OCI-LY7 (cell line): ENCODE results near the gene PGM3. TPM values are rescaled to one million over a fixed set of nuclear protein-coding genes. Genes with fewer than 3 reads are reported as not detected.

Experiments used
- Bru-seq: library from RNA; stranded (reverse); fragments of 400-500 nt; gene quantifications from one replicate; lab custom pipeline; 2021; lab: Mats Ljungman, UMichigan
- BruChase-seq, 2 experiments: library from RNA; stranded (reverse); fragments of 400-500 nt; gene quantifications; one replicate each; lab custom pipeline; 2021; lab: Mats Ljungman, UMichigan
- BruUV-seq: library from RNA; stranded (reverse); fragments of 400-500 nt; replicated peaks from 2 replicates; lab custom pipeline; 2021; lab: Mats Ljungman, UMichigan
- CTCF ChIA-PET: fragments of 300-600 bp; sonication (Branson Sonifier 250); formaldehyde crosslinking; loops from one replicate; lab custom pipeline; 2022; ENCODE audit warnings: antibody characterized with exemption; ENCODE audit not compliant: unreplicated experiment; lab: Charles Lee
- POLR2A ChIA-PET: fragments of 300-600 bp; sonication (Branson Sonifier 250); formaldehyde crosslinking; loops from one replicate; lab custom pipeline; 2022; ENCODE audit warnings: antibody characterized with exemption; lab: Charles Lee
- DNase-seq: peaks from one replicate; pipeline ENCODE4 v3.0.0-alpha.2; 2015; ENCODE audit warnings: low spot score
- H2AFZ ChIP-seq: fragments of 200-600 bp; sonication (generic), shearing (Covaris generic); 2 replicates; pipeline ENCODE4 v1.6.1; 2014; ENCODE audit warnings: mild to moderate bottlenecking, antibody characterized with exemption, low read length, moderate library complexity
- H3K27ac ChIP-seq: fragments of 200-600 bp; sonication (generic); 2 replicates; pipeline ENCODE4 v1.5.1; 2014; ENCODE audit warnings: mixed run types, low read depth, mild to moderate bottlenecking, moderate library complexity, low read length, inconsistent platforms; ENCODE audit not compliant: poor library complexity, severe bottlenecking
- H3K36me3 ChIP-seq: fragments of 200-600 bp; sonication (generic); 2 replicates; pipeline ENCODE4 v1.6.1; 2014; ENCODE audit warnings: mild to moderate bottlenecking, antibody characterized with exemption, low read length, moderate library complexity, mixed read lengths; ENCODE audit not compliant: insufficient read depth
- H3K4me1 ChIP-seq: fragments of 200-600 bp; sonication (generic); 2 replicates; pipeline ENCODE4 v1.5.1; 2014; ENCODE audit warnings: mild to moderate bottlenecking, low read length; ENCODE audit not compliant: insufficient read depth, poor library complexity, severe bottlenecking
- H3K4me2 ChIP-seq: fragments of 200-600 bp; sonication (generic); 2 replicates; pipeline ENCODE4 v1.6.1; 2014; ENCODE audit warnings: mild to moderate bottlenecking, low read length
- H3K4me3 ChIP-seq: fragments of 200-600 bp; sonication (generic); 2 replicates; pipeline ENCODE4 v1.5.1; 2014; ENCODE audit warnings: mild to moderate bottlenecking, low read depth, low read length; ENCODE audit not compliant: poor library complexity, severe bottlenecking
- H3K79me2 ChIP-seq: fragments of 200-600 bp; sonication (generic); 2 replicates; pipeline ENCODE4 v1.6.1; 2016; ENCODE audit warnings: low read depth, mild to moderate bottlenecking, low read length, moderate library complexity, mixed read lengths; ENCODE audit not compliant: insufficient read depth
- H3K9me2 ChIP-seq: fragments of 200-600 bp; sonication (generic); 2 replicates; pipeline ENCODE4 v1.6.1; 2016; ENCODE audit warnings: mild to moderate bottlenecking, low read length, mixed read lengths; ENCODE audit not compliant: insufficient read depth
- H3K9me3 ChIP-seq: fragments of 200-600 bp; sonication (generic); 2 replicates; pipeline ENCODE4 v1.6.1; 2014; ENCODE audit warnings: mild to moderate bottlenecking, mixed run types, low read length, mixed read lengths
- H4K20me1 ChIP-seq: fragments of 200-600 bp; sonication (generic); 2 replicates; pipeline ENCODE4 v1.6.1; 2014; ENCODE audit warnings: mild to moderate bottlenecking, antibody characterized with exemption, low read length, moderate library complexity, mixed read lengths; ENCODE audit not compliant: insufficient read depth
- CTCF ChIP-seq: fragments of 200-600 bp; sonication (generic); conservative IDR thresholded peaks from 2 replicates; pipeline ENCODE4 v1.5.1; 2014; ENCODE audit warnings: mild to moderate bottlenecking, antibody characterized with exemption, low read length, moderate library complexity, mixed read lengths
- EZH2phosphoT487 ChIP-seq: fragments of 200-600 bp; sonication (generic); IDR thresholded peaks from 2 replicates; pipeline ENCODE4 v1.6.1; 2018; ENCODE audit warnings: low read depth, borderline replicate concordance, mild to moderate bottlenecking, mixed run types, antibody characterized with exemption, low read length, moderate library complexity, mixed read lengths
- intact Hi-C: fragments of 100-400 bp; cut with micrococcal nuclease; formaldehyde crosslinking; loops from one replicate; pipeline ENCODE4 v1.10.0; 2022; ENCODE audit not compliant: unreplicated experiment
- long read RNA-seq: library from polyadenylated mRNA; stranded (forward); transcript quantifications from one replicate; pipeline ENCODE4 v2.0.0, GENCODE V29; 2022
- total RNA-seq, 2 experiments: library from RNA; depleted of rRNA in 1 of 2; stranded (reverse); fragments of >200 nt in 1 of 2; shearing (Covaris generic) in 1 of 2; gene quantifications; 2 replicates each; pipeline ENCODE4 v1.2.3, GENCODE V29; 2014 to 2022

PGM3 gene
- total RNA-seq (2014; rRNA removed; shearing (Covaris generic)) (17.5 and 18.6 TPM in 2 replicates), total RNA-seq (2022) (36.5 and 37.4 TPM in 2 replicates), Bru-seq, nascent RNA (percentile 79 among the genes with signal in this experiment), BruChase-seq, experiment 1, labeled RNA remaining after a 6-hour chase (percentile 67 among the genes with signal in this experiment), BruChase-seq, experiment 2, labeled RNA remaining after a 2-hour chase (percentile 85 among the genes with signal in this experiment)
- long read RNA-seq, full-length matches to known transcripts: 44 of 66 reads
- long read RNA-seq, partial matches to known transcripts: 8 of 66 reads
- long read RNA-seq, other reads (novel, unspliced or antisense): 14 of 66 reads

- ChIA-PET CTCF (interaction anchor here (0.7 to 1.3 kb wide), 2 partner anchors 12 to 19 kb away, joined by 3 to 4 read pairs; no protein-coding TSS in a partner anchor), POLR2A (interaction anchor here (0.6 to 4.9 kb wide), 2 partner anchors 18 to 127 kb away, joined by 3 to 30 read pairs; partner anchors contain the start of genes DOP1A and UBE3D)
- H3K27ac ChIP-seq: no peak within 1 kb of the TSS
- peak; percentile 92 for DNase-seq
- peaks cover 6% of the 10 kb centered on the region; the same call in 1 of the 2 replicates for H3K79me2 ChIP-seq
- H3K4me2 ChIP-seq: peak within 1 kb of the TSS; percentile 90
- H3K4me1 ChIP-seq: peaks cover 11% of the 10 kb centered on the region
- intact Hi-C loops: loop anchor here (1.0 to 10.0 kb wide), 3 partner anchors 126 to 946 kb away; partner anchors contain the start of genes DOP1A and IBTK
- no peaks in the 10 kb centered on the region for H3K9me3 ChIP-seq
- peak within 1 kb of the TSS; percentile 94 for H3K4me3 ChIP-seq
- no TSS peak for BruUV-seq
- H2AFZ ChIP-seq: peak within 1 kb of the TSS; percentile 93
- 0 out of 2 replicates have a peak, but pooled peaks cover 8% of the 10 kb centered on the region for H4K20me1 ChIP-seq
- H3K36me3 ChIP-seq: peaks cover 22% of the 10 kb centered on the region; the same call in 1 of the 2 replicates
- no peaks in the 10 kb centered on the region for H3K9me2 ChIP-seq
- TF ChIP-seq EZH2phosphoT487: no peak
- TF ChIP-seq CTCF: no peak
Measured at GRCh38 chr6:83192871-83193746, at the start of gene PGM3, which contains the start of gene RWDD2A. PGM3 (minus strand) TSS chr6:83193265; CDS start chr6:83191012, 2,253 bp downstream. RWDD2A (plus strand) TSS chr6:83193357; CDS start chr6:83194452, 1,095 bp downstream.

GRCh38 chr6:83231146-83231545, 38.1 kb upstream of the PGM3 start:
- Histone ChIP-seq H3K9me2 (no peaks in the 10 kb centered on the region), H3K4me2 (no peak overlapping the region), H4K20me1 (no peaks in the 10 kb centered on the region), H3K4me3 (no peak overlapping the region), H3K27ac (no peak overlapping the region), H3K9me3 (no peaks in the 10 kb centered on the region), H3K79me2 (no peaks in the 10 kb centered on the region), H3K36me3 (no peaks in the 10 kb centered on the region), H3K4me1 (no peaks in the 10 kb centered on the region), H2AFZ (no peak overlapping the region)
- no peak for DNase-seq
- CTCF ChIA-PET: no interaction called here
- intact Hi-C loops: no loop called here
- TF ChIP-seq EZH2phosphoT487 (no peak), CTCF (no peak)
- no TSS peak for BruUV-seq
- POLR2A ChIA-PET: interaction anchor here (1.2 kb wide), 1 partner anchor 9 kb away, joined by 4 read pairs; no protein-coding TSS in a partner anchor
